Suprapubic skin (tissue), 4 donors: ENCODE measurements around the gene PLB1. TPM values are rescaled to one million over a fixed set of nuclear protein-coding genes. Genes with fewer than 3 reads are reported as not detected.

ENCODE experiments used
- DNase-seq, 2 donors: peaks; one replicate each; pipeline ENCODE4 v3.0.0-alpha.2; 2019; ENCODE audit warnings: low spot score in 2 of 2
- H3K27ac ChIP-seq: fragments of 200-600 bp; sonication (generic); one replicate; pipeline ENCODE4 v1.5.1; 2019
- H3K27me3 ChIP-seq: fragments of 200-600 bp; sonication (generic); one replicate; pipeline ENCODE4 v1.5.1; 2019
- H3K36me3 ChIP-seq: fragments of 200-600 bp; sonication (generic); one replicate; pipeline ENCODE4 v1.5.1; 2019
- H3K4me1 ChIP-seq: fragments of 200-600 bp; sonication (generic); one replicate; pipeline ENCODE4 v1.5.1; 2019
- H3K4me3 ChIP-seq: fragments of 200-600 bp; sonication (generic); one replicate; pipeline ENCODE4 v1.5.1; 2019; ENCODE audit warnings: mild to moderate bottlenecking
- H3K9me3 ChIP-seq: fragments of 200-600 bp; sonication (generic); one replicate; pipeline ENCODE4 v1.5.1; 2019
- CTCF ChIP-seq, 2 donors: fragments of 200-600 bp in 1 of 2; fragments of 450-650 bp in 1 of 2; sonication (generic) in 1 of 2; IDR thresholded peaks; one replicate each; pipeline ENCODE4 v1.5.1; 2016 to 2019; ENCODE audit warnings: antibody characterized with exemption in 2 of 2, mild to moderate bottlenecking in 1 of 2, moderate library complexity in 1 of 2
- EP300 ChIP-seq: sonication (generic); formaldehyde crosslinking; IDR thresholded peaks from one replicate; pipeline ENCODE4 v1.6.1; 2017; ENCODE audit warnings: antibody characterized with exemption
- POLR2A ChIP-seq, 2 donors: fragments of 450-650 bp; IDR thresholded peaks; one replicate each; pipeline ENCODE4 v1.6.1; 2017; ENCODE audit warnings: antibody characterized with exemption in 2 of 2, mild to moderate bottlenecking in 2 of 2, moderate library complexity in 2 of 2
- POLR2AphosphoS5 ChIP-seq, 3 donors: sonication (generic); formaldehyde crosslinking; IDR thresholded peaks; one replicate each; pipeline ENCODE4 v1.6.1; 2017; ENCODE audit warnings: antibody characterized with exemption in 3 of 3
- WGBS: methylation state at CpG from one replicate; pipeline ENCODE4 v1.1.5; 2018; 5-methylcytosine and 5-hydroxymethylcytosine counted together
- total RNA-seq, 4 donors: library from RNA; depleted of rRNA; stranded (reverse); fragments of >200 nt; gene quantifications; one replicate each; pipeline ENCODE4 v1.1.0, GENCODE V29; 2016

The PLB1 gene
- total RNA-seq, 4 donors from 2014 or later, result 3.9 to 21.6 (median 9.1) TPM

GRCh38 chr2:28563869-28564268 is 68.0 kb downstream of the PLB1 start:
- TF ChIP-seq CTCF (IDR thresholded peaks at IDR 0.05) (no peak), EP300 (no peak), POLR2AphosphoS5 (IDR thresholded peaks at IDR 0.05) (no peak), POLR2A (IDR thresholded peaks at IDR 0.05) (no peak)
- Histone ChIP-seq H3K27me3 (no peaks in the 10 kb centered on the region), H3K27ac (no peak overlapping the region), H3K4me3 (no peak overlapping the region), H3K4me1 (peaks cover 26% of the 10 kb centered on the region), H3K9me3 (no peaks in the 10 kb centered on the region), H3K36me3 (no peaks in the 10 kb centered on the region)
- peak in 1 of 2 donors; percentile 5 for DNase-seq
- 95% methylated on average over 1 of the region's 1 CpG for WGBS

- H3K36me3 ChIP-seq, result no peaks in the 10 kb centered on the region
- TF ChIP-seq EP300 (no peak), CTCF (IDR thresholded peaks at IDR 0.05) (no peak), POLR2AphosphoS5 (IDR thresholded peaks at IDR 0.05) (no peak), POLR2A (IDR thresholded peaks at IDR 0.05) (no peak)
- no peak overlapping the region for H3K27ac ChIP-seq
- H3K27me3 ChIP-seq, result no peaks in the 10 kb centered on the region
- 92% methylated on average over 4 of the region's 4 CpGs for WGBS
- peaks cover 28% of the 10 kb centered on the region for H3K4me1 ChIP-seq
- no peak overlapping the region for H3K4me3 ChIP-seq
- no peaks in the 10 kb centered on the region for H3K9me3 ChIP-seq
- peak in 1 of 2 donors; percentile 60 for DNase-seq
Observed at GRCh38 chr2:28564346-28564745, 68.5 kb downstream of the PLB1 start.

GRCh38 chr2:28565033-28565432 is 69.2 kb downstream of the PLB1 start:
- DNase-seq, result peak in 1 of 2 donors; percentile 51
- WGBS, result 83% methylated on average over 4 of the region's 4 CpGs
- Histone ChIP-seq H3K27ac (peak overlapping the region; percentile 10), H3K27me3 (no peaks in the 10 kb centered on the region), H3K9me3 (no peaks in the 10 kb centered on the region), H3K4me1 (peaks cover 28% of the 10 kb centered on the region), H3K36me3 (no peaks in the 10 kb centered on the region), H3K4me3 (no peak overlapping the region)
- TF ChIP-seq POLR2AphosphoS5 (IDR thresholded peaks at IDR 0.05), result no peak
- TF ChIP-seq POLR2A (IDR thresholded peaks at IDR 0.05), result no peak
- TF ChIP-seq EP300, result no peak

- H3K4me1 ChIP-seq, result peaks cover 28% of the 10 kb centered on the region
- TF ChIP-seq EP300 (no peak), POLR2AphosphoS5 (IDR thresholded peaks at IDR 0.05) (peak in 2 of 3 donors; percentile 39 to 79)
- H3K27ac ChIP-seq, result peak overlapping the region; percentile 71
- WGBS, result 29% methylated on average over 3 of the region's 3 CpGs
- DNase-seq, result no peak
- no peaks in the 10 kb centered on the region for H3K9me3 ChIP-seq
- no peaks in the 10 kb centered on the region for H3K27me3 ChIP-seq
- H3K4me3 ChIP-seq, result peak overlapping the region; percentile 59
- no peaks in the 10 kb centered on the region for H3K36me3 ChIP-seq
Observed at GRCh38 chr2:28565720-28566295, 69.9 kb downstream of the PLB1 start.

- DNase-seq, result peak; percentile 90
Observed at GRCh38 chr2:28566521-28567041, 70.7 kb downstream of the PLB1 start.

More at GRCh38 chr2:28566521-28567041, 70.7 kb downstream of the PLB1 start:
- H3K27me3 ChIP-seq, result no peaks in the 10 kb centered on the region
- H3K9me3 ChIP-seq, result no peaks in the 10 kb centered on the region
- no peak for TF ChIP-seq EP300
- TF ChIP-seq CTCF (IDR thresholded peaks at IDR 0.05), result peak; percentile 99 to 100
- TF ChIP-seq POLR2AphosphoS5 (IDR thresholded peaks at IDR 0.05), result peak in 2 of 3 donors; percentile 21 to 26
- WGBS, result under 1% methylated on average over 38 of the region's 38 CpGs
- no peaks in the 10 kb centered on the region for H3K36me3 ChIP-seq
- H3K4me3 ChIP-seq, result peak overlapping the region; percentile 59
- peaks cover 28% of the 10 kb centered on the region for H3K4me1 ChIP-seq
- peak overlapping the region; percentile 71 for H3K27ac ChIP-seq
